Endothelial cell of umbilical vein (primary cell): ENCODE data around the gene MRPL42. TPM values are rescaled to one million over a fixed set of nuclear protein-coding genes. Genes with fewer than 3 reads are reported as not detected.

Experiments
- BruUV-seq: library from RNA; stranded (reverse); fragments of 400-500 nt; replicated peaks from 2 replicates; lab custom pipeline; 2021; lab: Mats Ljungman, UMichigan
- CTCF ChIA-PET: fragments of 300-600, 350-600 bp; sonication (Branson Sonifier 250); formaldehyde crosslinking; loops from one replicate; lab custom pipeline; 2021; ENCODE audit warnings: antibody characterized with exemption, inconsistent platforms; lab: Charles Lee
- POLR2A ChIA-PET: fragments of 300-600, 350-600 bp; sonication (Branson Sonifier 250); formaldehyde crosslinking; loops from one replicate; lab custom pipeline; 2021; ENCODE audit warnings: antibody characterized with exemption, inconsistent platforms; lab: Charles Lee
- DNase-seq: peaks from one replicate; pipeline ENCODE4 v3.0.0-alpha.2; 2011; ENCODE audit warnings: low read depth, low spot score
- FAIRE-seq: peaks from 2 replicates; lab custom pipeline; 2011; peaks lifted over from hg19 to GRCh38; lab: Jason Lieb, UNC
- H2AFZ ChIP-seq: 2 replicates; pipeline ENCODE4 v1.6.0; 2012; ENCODE audit warnings: low read depth, low read length, control low read depth, inconsistent platforms
- H3K27ac ChIP-seq: 2 replicates; pipeline ENCODE4 v1.5.1; 2011; ENCODE audit warnings: low read depth, mild to moderate bottlenecking, control low read depth, low read length, moderate library complexity; ENCODE audit not compliant: insufficient read depth
- H3K27me3 ChIP-seq, 2 experiments: 2 replicates each; pipeline versions ENCODE4 v1.6.0 to v1.6.1; 2011; ENCODE audit warnings: low read length in 2 of 2, mixed read lengths in 1 of 2; ENCODE audit not compliant: control insufficient read depth in 2 of 2, insufficient read depth in 2 of 2
- H3K36me3 ChIP-seq, 2 experiments: 2 replicates in 1 of 2; 3 replicates in 1 of 2; pipeline ENCODE4 v1.5.1; 2011; ENCODE audit warnings: low read length in 2 of 2, mild to moderate bottlenecking in 1 of 2, moderate library complexity in 1 of 2; ENCODE audit not compliant: control insufficient read depth in 2 of 2, insufficient read depth in 2 of 2; ENCODE audit errors: extremely low read depth in 1 of 2
- H3K4me1 ChIP-seq: 3 replicates; pipeline ENCODE4 v1.5.1; 2011; ENCODE audit warnings: mild to moderate bottlenecking, low read length; ENCODE audit not compliant: control insufficient read depth, insufficient read depth; ENCODE audit errors: extremely low read depth
- H3K4me2 ChIP-seq: 2 replicates; pipeline ENCODE4 v1.6.1; 2011; ENCODE audit warnings: low read length, control low read depth, mixed read lengths; ENCODE audit not compliant: insufficient read depth
- H3K4me3 ChIP-seq, 3 experiments: fragments of 200-600 bp in 1 of 3; sonication (generic), shearing (Covaris generic) in 1 of 3; replicated peaks in 1 of 3; 2 replicates each; pipeline ENCODE4 v1.5.1; 2011 to 2016; ENCODE audit warnings: control low read depth in 3 of 3, low read length in 3 of 3, mild to moderate bottlenecking in 2 of 3, inconsistent platforms in 1 of 3, low read depth in 1 of 3, moderate library complexity in 1 of 3; ENCODE audit not compliant: insufficient read depth in 1 of 3
- H3K79me2 ChIP-seq: 2 replicates; pipeline ENCODE4 v1.6.0; 2012; ENCODE audit warnings: low read length, inconsistent platforms; ENCODE audit not compliant: control insufficient read depth, insufficient read depth
- H3K9ac ChIP-seq: replicated peaks from 2 replicates; pipeline ENCODE3; 2011; ENCODE audit warnings: low read length, control low read depth; ENCODE audit not compliant: insufficient read depth; ENCODE audit errors: extremely low read depth
- H3K9me1 ChIP-seq: replicated peaks from 3 replicates; pipeline ENCODE4 v1.6.0; 2011; ENCODE audit warnings: mild to moderate bottlenecking, low read length; ENCODE audit not compliant: control insufficient read depth, insufficient read depth; ENCODE audit errors: extremely low read depth
- H3K9me3 ChIP-seq: replicated peaks from 2 replicates; pipeline ENCODE4 v1.5.1; 2012; ENCODE audit warnings: low read length, inconsistent platforms; ENCODE audit not compliant: control insufficient read depth, insufficient read depth
- H4K20me1 ChIP-seq: replicated peaks from 2 replicates; pipeline ENCODE3; 2011; ENCODE audit warnings: mild to moderate bottlenecking, low read length; ENCODE audit not compliant: control insufficient read depth, insufficient read depth; ENCODE audit errors: extremely low read depth
- CTCF ChIP-seq, 2 donors: IDR thresholded peaks; 1 replicate in 1 of 2; 2 replicates in 1 of 2; pipeline ENCODE4 v1.5.1; 2011; ENCODE audit warnings: low read length in 2 of 2, mild to moderate bottlenecking in 2 of 2, moderate library complexity in 2 of 2, control low read depth in 1 of 2, inconsistent platforms in 1 of 2, low read depth in 1 of 2; ENCODE audit not compliant: insufficient read depth in 1 of 2; ENCODE audit errors: extremely low read depth in 1 of 2
- EZH2 ChIP-seq: IDR thresholded peaks from 2 replicates; pipeline ENCODE4 v1.6.1; 2012; ENCODE audit warnings: borderline replicate concordance, low read depth, mild to moderate bottlenecking, moderate library complexity, low read length, inconsistent platforms; ENCODE audit not compliant: severe bottlenecking
- FOS ChIP-seq: IDR thresholded peaks from 2 replicates; pipeline ENCODE4 v1.6.1; 2011; ENCODE audit warnings: mild to moderate bottlenecking, low read length, moderate library complexity, borderline replicate concordance; ENCODE audit not compliant: insufficient read depth
- GATA2 ChIP-seq: IDR thresholded peaks from 2 replicates; pipeline ENCODE4 v1.7.0; 2011; ENCODE audit warnings: low read depth, mild to moderate bottlenecking, moderate library complexity, mixed read lengths, low read length; ENCODE audit not compliant: insufficient read length, insufficient read depth
- JUN ChIP-seq: IDR thresholded peaks from 2 replicates; pipeline ENCODE4 v1.6.1; 2011; ENCODE audit warnings: borderline replicate concordance, low read depth; ENCODE audit not compliant: insufficient read length, insufficient read depth
- MYC ChIP-seq: IDR thresholded peaks from one replicate; pipeline ENCODE4 v1.6.1; 2011; ENCODE audit warnings: mild to moderate bottlenecking, low read depth, low read length
- POLR2A ChIP-seq: IDR thresholded peaks from 2 replicates; pipeline ENCODE4 v1.6.1; 2012; ENCODE audit warnings: low read depth, mild to moderate bottlenecking, control low read depth, low read length
- POLR2AphosphoS5 ChIP-seq: IDR thresholded peaks from 2 replicates; pipeline ENCODE4 v1.6.1; 2012; ENCODE audit warnings: low read depth, mild to moderate bottlenecking, control low read depth, low read length, moderate library complexity; ENCODE audit not compliant: insufficient read depth
- dilution Hi-C: fragments of 300-500 bp; cut with MboI; formaldehyde crosslinking; loops from one replicate; pipeline ENCODE4 v1.15.0; 2019; ENCODE audit warnings: low sequenced_read_pairs; ENCODE audit not compliant: extremely low pct_ligation_motif_present
- intact Hi-C: fragments of 100-400 bp; cut with micrococcal nuclease; formaldehyde crosslinking; loops from one replicate; pipeline ENCODE4 v1.10.0; 2022
- polyA plus RNA-seq, 4 experiments: library from polyadenylated mRNA; depleted of rRNA in 3 of 4; stranded (reverse) in 3 of 4; unstranded in 1 of 4; fragments of >200 nt; gene quantifications; 2 replicates each; pipeline versions ENCODE4 v1.2.1 to v1.2.3, GENCODE V29; 2011 to 2012; ENCODE audit warnings: missing spikeins in 1 of 4
- total RNA-seq: library from RNA; stranded (reverse); gene quantifications from 2 replicates; pipeline ENCODE4 v1.2.3, GENCODE V29; 2021
- TF ChIP-seq, protein P1 (sequence below): IDR thresholded peaks from 2 replicates; pipeline ENCODE4 v1.6.1; 2011; ENCODE audit not compliant: insufficient read depth, insufficient read length

Gene MRPL42
- total and polyA plus RNA-seq, 2 donors (not counting 3 experiments of a cell fraction or from before 2014, with no cell fraction given), result 38.5 to 61.2 TPM

GRCh38 chr12:93500201-93500600 lies 32.9 kb downstream of the MRPL42 start:
- intact Hi-C loops, result no loop called here
- peaks cover 0 to 13% of the 10 kb centered on the region in 2 experiments for H3K36me3 ChIP-seq
- H4K20me1 ChIP-seq, result no peaks in the 10 kb centered on the region
- H2AFZ ChIP-seq, result no peak overlapping the region
- ChIA-PET CTCF (no interaction called here), POLR2A (no interaction called here)
- H3K9me1 ChIP-seq, result no peaks in the 10 kb centered on the region
- TF ChIP-seq POLR2A (no peak), CTCF (IDR thresholded peaks at IDR 0.05; ENCODE audit: extremely low read depth in 1 of 2, insufficient read depth in 1 of 2, low read depth in 1 of 2, low read length in 2 of 2) (no peak), POLR2AphosphoS5 (no peak), EZH2 (no peak), JUN (no peak), MYC (no peak), GATA2 (no peak), FOS (no peak)
- TF ChIP-seq, protein P1, sequence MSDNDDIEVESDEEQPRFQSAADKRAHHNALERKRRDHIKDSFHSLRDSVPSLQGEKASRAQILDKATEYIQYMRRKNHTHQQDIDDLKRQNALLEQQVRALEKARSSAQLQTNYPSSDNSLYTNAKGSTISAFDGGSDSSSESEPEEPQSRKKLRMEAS, result no peak
- FAIRE-seq, result no peak
- H3K9me3 ChIP-seq, result no peaks in the 10 kb centered on the region
- H3K4me1 ChIP-seq, result peaks cover 2% of the 10 kb centered on the region
- BruUV-seq, result no TSS peak
- H3K79me2 ChIP-seq, result no peaks in the 10 kb centered on the region
- DNase-seq, result no peak
- dilution Hi-C loops, result no loop called here
- H3K4me3 ChIP-seq, result no peak overlapping the region
- no peak overlapping the region for H3K27ac ChIP-seq
- H3K4me2 ChIP-seq, result no peak overlapping the region
- H3K9ac ChIP-seq, result no peak overlapping the region
- no peaks in the 10 kb centered on the region for H3K27me3 ChIP-seq
